ENCODE data around the gene HYAL3.
A peak's percentile ranks its signal among the peaks of the same experiment; 100 is the strongest.
"Not testable (repeated sequence)": the region's sequence is repeated elsewhere in the genome, so short reads cannot be mapped to it uniquely, and the experiment has no call there.

The HYAL3 gene

DNA sequence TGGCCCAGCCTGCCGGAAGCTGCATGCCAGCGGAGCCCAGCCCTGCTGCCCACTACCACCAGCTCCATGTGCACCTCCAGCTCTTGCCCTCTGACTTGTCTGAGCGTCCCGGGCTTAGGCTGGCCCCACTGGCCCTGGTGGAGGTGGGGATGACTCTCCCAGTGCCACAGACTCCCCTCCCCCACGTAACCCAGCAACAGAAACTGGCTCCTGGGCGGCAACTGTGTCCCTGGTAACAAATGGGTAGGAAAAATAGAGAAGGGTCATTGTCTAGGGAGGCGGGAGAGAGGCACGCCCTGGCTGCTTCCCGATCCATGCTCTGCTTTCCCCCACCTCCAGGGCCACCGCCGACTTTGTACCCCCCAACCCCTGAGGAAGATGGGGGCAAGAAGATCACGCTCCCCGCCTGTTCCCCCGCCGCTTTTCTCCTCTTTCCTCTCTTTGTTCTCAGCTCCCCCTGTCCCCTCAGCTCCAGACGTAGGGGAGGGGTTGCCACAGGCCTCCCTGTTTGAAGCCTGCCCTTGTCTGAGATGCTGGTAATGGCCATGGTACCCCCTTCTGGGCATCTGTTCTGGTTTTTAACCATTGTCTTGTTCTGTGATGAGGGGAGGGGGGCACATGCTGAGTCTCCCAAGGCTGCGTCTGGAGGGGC, 41.0 kb downstream of the HYAL3 start:
- DNase-seq (ENCODE audit: low spot score) = no peak

DNA sequence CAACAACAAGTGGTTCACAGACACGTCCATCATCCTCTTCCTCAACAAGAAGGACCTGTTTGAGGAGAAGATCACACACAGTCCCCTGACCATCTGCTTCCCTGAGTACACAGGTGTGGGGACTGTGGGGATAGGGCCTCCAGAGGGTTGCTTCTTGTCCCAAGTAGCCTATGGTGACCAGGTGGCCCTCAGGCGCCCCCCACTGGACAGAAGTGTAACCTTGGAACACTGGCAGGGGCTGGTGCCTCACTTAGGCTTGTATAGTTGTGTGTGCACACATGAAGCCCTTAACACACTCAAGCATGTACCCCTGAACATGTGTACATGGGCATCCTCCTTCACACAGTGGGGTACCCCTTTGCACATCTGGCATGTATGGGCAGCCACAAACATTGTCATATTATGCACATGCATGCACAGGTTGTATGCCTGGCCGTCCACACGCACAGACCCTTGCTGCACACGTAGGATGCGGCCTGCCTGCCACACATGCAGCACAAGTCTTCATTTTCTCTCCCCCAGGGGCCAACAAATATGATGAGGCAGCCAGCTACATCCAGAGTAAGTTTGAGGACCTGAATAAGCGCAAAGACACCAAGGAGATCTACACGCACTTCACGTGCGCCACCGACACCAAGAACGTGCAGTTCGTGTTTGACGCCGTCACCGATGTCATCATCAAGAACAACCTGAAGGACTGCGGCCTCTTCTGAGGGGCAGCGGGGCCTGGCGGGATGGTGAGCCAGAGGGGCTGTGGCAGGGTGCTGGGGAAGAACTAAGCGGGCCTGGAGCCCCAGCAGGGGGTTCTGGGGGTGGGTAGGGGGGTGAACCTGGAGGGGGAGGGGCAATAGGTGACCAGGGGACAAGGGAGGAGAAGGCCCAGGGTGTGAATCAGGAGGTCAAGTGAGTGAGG, 42.0 kb downstream of the HYAL3 start:
- DNase-seq (ENCODE audit: low spot score) = peak; percentile 74

- no peak for DNase-seq (ENCODE audit: low spot score)
Measured at GRCh38 chr3:50255251-50255615, 44.0 kb downstream of the HYAL3 start.

DNA sequence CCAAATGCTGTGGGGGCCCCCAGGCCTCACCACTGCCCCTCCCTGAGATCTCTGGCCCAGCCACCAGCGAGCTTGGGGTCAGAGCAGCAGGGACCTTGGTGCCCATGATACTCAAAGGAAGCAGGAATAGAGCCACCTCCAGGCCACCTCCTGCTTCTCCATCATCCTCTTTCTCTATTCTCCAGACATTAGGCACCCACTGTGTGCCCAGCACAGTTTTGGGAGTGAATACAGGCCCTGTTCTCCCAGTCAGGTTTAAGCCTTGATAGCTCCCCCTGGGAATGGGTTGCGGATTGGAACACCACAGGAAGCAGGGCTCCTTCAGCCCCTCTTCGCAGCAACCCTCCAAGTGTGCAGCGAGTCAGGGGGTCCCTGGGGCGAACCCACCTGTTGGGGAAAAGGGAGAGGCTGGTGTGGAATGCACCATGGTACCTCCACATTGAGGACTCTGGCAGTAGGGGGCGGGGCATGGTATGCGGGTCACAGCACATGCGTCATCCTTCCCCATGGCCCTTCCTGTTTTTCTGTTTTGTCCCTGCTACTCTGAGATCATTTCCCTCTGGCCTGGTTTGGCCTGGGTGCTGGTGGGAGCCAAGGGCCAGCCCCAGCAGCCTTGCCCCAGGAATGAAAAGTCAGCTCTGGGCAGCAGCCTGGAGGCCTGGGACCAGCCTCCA, 44.5 kb downstream of the HYAL3 start:
- DNase-seq (ENCODE audit: low spot score) = no peak

DNA sequence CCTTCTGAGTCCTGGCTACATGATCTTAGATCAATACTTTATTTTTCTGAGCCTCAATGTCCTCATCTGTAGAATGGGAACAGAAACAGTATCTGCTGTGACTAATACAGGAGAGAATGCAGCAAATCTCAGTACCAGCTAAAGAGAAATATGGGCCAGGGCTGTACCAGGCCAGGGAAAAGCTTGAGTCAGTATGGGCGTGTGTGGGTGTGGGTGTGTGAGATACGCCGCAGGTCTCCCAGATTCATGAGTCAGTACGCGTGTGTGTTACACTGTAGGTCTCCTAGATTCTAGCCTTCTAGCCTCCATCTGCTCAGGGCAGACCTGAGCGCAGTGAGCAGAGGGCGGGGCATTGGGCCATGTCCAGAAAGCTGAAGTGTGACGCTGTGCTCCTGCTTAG, 48.0 kb downstream of the HYAL3 start:
- no peak for DNase-seq (ENCODE audit: low spot score)

GRCh38 chr3:50250514-50250913, 48.7 kb downstream of the HYAL3 start:
- DNase-seq (ENCODE audit: low spot score) = no peak

DNA sequence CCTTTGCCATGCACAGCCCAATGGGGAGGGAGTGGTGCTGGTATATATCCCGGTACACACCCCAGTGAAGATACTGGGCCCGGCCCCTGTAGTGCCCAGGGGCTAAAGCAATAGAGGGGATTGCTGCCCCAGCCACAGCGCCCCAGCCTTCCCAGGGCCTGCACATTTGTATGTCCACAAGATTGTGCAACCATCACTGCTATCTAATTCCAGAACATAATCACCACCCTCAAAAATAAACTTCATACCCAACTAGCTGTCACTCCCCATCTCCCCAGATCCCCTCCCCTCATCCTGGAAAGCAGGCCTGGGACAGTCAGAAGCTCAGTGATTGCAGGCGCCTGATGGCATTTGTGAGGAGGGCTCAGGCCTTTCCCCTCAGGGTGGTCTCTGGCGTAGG, 49.7 kb downstream of the HYAL3 start:
- DNase-seq (ENCODE audit: low spot score) = no peak

DNA sequence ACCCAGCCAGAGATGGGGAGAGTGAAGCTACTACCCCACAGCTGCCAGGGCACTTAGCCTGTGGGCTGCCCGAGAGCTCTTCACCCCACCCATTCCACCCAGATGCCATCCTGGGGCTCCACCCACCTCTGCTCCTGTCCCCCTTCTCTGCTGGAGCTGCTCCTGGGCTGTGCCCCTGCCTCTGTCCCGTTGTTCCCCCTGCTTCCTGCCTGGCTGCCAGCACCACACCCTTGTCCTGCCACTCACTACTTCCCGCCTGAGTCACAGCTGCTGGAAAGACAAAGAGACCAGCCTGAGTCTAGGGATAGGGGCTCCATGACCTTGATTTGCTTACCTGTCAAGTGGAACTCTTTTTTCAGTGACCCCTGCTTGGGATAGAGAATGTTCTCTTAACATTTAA, 50.8 kb downstream of the HYAL3 start:
- DNase-seq (ENCODE audit: low spot score) = no peak

- no peak for DNase-seq (ENCODE audit: low spot score)
Measured at GRCh38 chr3:50246517-50246954, 52.7 kb downstream of the HYAL3 start.

- peak; percentile 88 for DNase-seq (ENCODE audit: low spot score)
Measured at GRCh38 chr3:50245831-50246516, 53.2 kb downstream of the HYAL3 start.

DNA sequence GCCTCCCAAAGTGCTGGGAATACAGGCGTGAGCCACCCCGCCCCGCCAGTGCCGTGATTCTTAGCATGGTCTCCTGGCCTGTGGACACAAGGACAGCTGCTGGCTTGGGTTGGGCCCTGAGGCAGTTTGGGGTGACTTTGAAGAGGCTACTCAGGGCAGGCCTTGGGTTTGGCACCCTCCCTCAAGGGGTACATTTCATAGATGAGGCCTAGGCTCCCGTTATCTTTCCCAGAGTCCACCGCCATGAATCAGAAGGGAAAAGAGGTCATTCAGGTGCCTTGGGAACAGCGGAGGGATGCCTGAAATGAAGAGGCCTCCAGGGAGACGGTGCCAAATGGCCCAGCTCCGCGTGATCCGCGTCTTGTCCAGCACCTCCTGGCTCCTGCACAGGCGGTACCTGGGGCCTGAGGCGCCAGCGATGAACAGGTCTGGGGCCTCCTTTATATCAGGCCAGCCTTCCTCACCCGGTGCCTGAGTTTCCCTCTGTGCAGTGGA, 53.9 kb downstream of the HYAL3 start:
- no peak for DNase-seq (ENCODE audit: low spot score)

GRCh38 chr3:50244813-50245212, 54.4 kb downstream of the HYAL3 start:
- DNase-seq (ENCODE audit: low spot score) = not testable (repeated sequence)

GRCh38 chr3:50243543-50243895, 55.7 kb downstream of the HYAL3 start:
- DNase-seq (ENCODE audit: low spot score) = no peak

- no peak for DNase-seq (ENCODE audit: low spot score)
Measured at GRCh38 chr3:50242851-50243542, 56.2 kb downstream of the HYAL3 start.

Measured in HuH-7 (cell line).